ENCODE data around the gene CELF2.
"Not testable (repeated sequence)": the region's sequence is repeated elsewhere in the genome, so short reads cannot be mapped to it uniquely, and the experiment has no call there.

CELF2 gene

DNA sequence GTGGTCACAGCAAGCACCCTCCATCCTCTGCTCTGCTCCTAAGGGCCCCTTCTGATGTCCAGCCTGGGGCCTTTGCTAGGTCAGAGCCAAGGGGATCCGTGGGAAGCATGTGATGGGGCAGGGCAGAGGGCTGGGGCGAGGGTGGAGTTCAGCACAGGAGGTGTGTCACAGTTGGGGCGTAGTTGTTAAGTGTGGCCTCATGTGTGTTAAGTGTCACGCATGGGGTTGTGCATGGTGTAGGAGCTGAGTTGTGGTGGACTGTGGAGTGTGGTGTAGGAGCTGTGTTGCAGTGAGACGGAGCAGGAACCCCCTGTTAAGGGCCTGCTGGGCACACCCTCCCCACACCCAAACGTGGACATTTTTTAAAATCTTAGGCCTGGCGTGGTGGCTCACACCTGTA, 345.8 kb downstream of the CELF2 start:
- no peak overlapping the region for H3K4me3 Mint-ChIP-seq
- peak overlapping the region in 1 of 2 donors; percentile 27 for H3K27ac Mint-ChIP-seq
- no peaks in the 10 kb centered on the region for H3K9me3 Mint-ChIP-seq
- peaks cover 3 to 8% of the 10 kb centered on the region in 2 donors for H3K4me1 Mint-ChIP-seq (ENCODE audit: low read depth in 2 of 2)
- H3K36me3 Mint-ChIP-seq (ENCODE audit: insufficient read depth) = no peaks in the 10 kb centered on the region
- ATAC-seq (replicated peaks) (no peak), DNase-seq (no peak)
- H3K27me3 Mint-ChIP-seq = no peaks in the 10 kb centered on the region

DNA sequence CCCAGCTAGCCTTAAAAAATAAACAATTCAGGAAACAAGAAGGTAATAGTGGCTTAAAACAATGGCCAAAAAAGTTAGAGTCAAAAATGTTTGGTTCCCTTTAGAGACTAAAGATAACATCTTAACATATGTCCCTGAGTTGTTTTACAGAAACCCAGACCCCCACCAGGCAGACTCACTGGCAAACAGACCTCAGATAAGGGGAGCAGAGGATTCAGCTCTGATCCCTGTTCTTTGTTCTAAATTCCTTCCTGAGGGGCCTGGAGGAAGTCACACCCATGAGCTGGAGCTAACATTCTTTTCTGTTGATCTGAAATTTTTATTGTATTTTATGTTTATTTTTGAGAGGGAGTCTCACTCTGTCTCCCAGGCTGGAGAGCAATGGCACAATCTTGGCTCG, 346.6 kb downstream of the CELF2 start:
- H3K36me3 Mint-ChIP-seq (ENCODE audit: insufficient read depth) = no peaks in the 10 kb centered on the region
- H3K27me3 Mint-ChIP-seq = no peaks in the 10 kb centered on the region
- H3K27ac Mint-ChIP-seq = no peak overlapping the region
- no peak for ATAC-seq (replicated peaks)
- H3K4me3 Mint-ChIP-seq = no peak overlapping the region
- no peak for DNase-seq
- H3K9me3 Mint-ChIP-seq = no peaks in the 10 kb centered on the region
- peaks cover 3 to 8% of the 10 kb centered on the region in 2 donors for H3K4me1 Mint-ChIP-seq (ENCODE audit: low read depth in 2 of 2)

DNA sequence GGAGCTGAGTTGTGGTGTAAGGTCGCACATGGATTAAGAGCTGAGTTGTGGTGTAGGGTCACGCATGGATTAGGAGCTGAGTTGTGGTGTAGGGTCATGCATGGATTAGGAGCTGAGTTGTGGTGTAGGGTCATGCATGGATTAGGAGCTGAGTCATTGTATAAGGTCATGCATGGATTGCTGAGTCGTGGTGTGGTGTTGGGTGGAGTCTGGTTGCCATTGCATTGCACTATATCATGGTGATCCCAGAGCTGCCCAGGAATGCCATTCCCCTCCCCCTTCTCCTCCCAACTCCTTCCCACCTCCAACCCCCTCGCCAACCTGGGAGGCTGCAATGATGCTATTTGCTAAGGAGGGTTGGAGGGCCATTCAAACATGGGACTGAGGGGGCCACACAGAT, 349.2 kb downstream of the CELF2 start:
- H3K27ac Mint-ChIP-seq; H3K4me3 Mint-ChIP-seq; H3K27me3 Mint-ChIP-seq; ATAC-seq (replicated peaks); H3K36me3 Mint-ChIP-seq (ENCODE audit: insufficient read depth); H3K9me3 Mint-ChIP-seq; H3K4me1 Mint-ChIP-seq (ENCODE audit: low read depth in 2 of 2); DNase-seq: not testable (repeated sequence)

DNA sequence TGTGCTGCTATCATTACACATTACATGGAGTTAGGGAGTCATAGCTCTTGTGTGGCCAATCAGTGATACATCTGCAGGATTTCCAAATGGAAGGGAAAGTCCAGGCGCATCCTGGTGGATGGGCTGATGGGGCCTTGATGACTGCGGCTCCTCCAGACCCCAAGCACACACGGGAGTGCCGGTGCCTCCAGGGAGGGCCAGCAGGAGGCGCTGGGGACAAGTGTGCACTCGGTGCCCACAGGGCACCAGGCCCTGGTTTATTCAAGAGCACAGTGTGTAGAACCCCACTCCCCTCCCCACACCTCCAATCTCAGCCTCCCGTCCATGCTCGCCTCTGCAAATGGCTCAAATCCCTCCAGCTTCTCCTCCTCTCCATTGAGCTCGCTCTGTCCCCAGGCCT, 349.8 kb downstream of the CELF2 start:
- Mint-ChIP-seq H3K27ac (no peak overlapping the region), H3K4me1 (ENCODE audit: low read depth in 2 of 2) (peaks cover 0 to 6% of the 10 kb centered on the region in 2 donors), H3K27me3 (no peaks in the 10 kb centered on the region), H3K9me3 (no peaks in the 10 kb centered on the region), H3K36me3 (ENCODE audit: insufficient read depth) (peaks cover 1% of the 10 kb centered on the region), H3K4me3 (no peak overlapping the region)
- DNase-seq = no peak
- ATAC-seq (replicated peaks) = no peak

- Mint-ChIP-seq H3K36me3 (ENCODE audit: insufficient read depth) (peaks cover 3% of the 10 kb centered on the region), H3K27ac (no peak overlapping the region), H3K4me1 (ENCODE audit: low read depth in 2 of 2) (peaks cover 0 to 7% of the 10 kb centered on the region in 2 donors), H3K9me3 (no peaks in the 10 kb centered on the region), H3K4me3 (no peak overlapping the region), H3K27me3 (peaks cover 7 to 10% of the 10 kb centered on the region in 2 donors)
- no peak for ATAC-seq (replicated peaks)
- DNase-seq = no peak
These were observed 356.1 kb downstream of the CELF2 start for GRCh38 chr10:11373717-11374171.

DNA sequence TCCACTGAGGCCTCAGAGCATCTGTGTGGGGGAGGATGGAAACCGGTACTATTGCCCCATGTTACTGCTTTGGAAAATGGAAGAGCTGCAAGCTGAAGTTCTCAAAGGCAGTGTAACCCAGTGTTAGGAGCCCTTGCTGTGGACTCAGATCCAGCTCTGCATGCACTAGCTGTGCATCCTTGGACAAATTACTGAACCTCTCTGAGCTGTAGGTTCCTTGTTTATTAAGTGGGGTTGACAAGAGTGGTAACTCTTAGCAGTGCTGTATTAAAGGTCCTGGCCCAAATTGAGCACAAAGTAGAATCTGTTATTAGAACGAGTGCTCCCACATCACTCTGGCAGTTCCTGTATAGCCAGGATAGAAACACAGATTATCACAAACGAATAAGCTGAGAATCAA, 359.6 kb downstream of the CELF2 start:
- no peak for DNase-seq
- Mint-ChIP-seq H3K36me3 (ENCODE audit: insufficient read depth) (peaks cover 3% of the 10 kb centered on the region), H3K4me1 (ENCODE audit: low read depth in 2 of 2) (peaks cover 0 to 11% of the 10 kb centered on the region in 2 donors), H3K4me3 (no peak overlapping the region), H3K27ac (no peak overlapping the region), H3K27me3 (peaks cover 7 to 16% of the 10 kb centered on the region in 2 donors), H3K9me3 (no peaks in the 10 kb centered on the region)
- no peak for ATAC-seq (replicated peaks)

DNA sequence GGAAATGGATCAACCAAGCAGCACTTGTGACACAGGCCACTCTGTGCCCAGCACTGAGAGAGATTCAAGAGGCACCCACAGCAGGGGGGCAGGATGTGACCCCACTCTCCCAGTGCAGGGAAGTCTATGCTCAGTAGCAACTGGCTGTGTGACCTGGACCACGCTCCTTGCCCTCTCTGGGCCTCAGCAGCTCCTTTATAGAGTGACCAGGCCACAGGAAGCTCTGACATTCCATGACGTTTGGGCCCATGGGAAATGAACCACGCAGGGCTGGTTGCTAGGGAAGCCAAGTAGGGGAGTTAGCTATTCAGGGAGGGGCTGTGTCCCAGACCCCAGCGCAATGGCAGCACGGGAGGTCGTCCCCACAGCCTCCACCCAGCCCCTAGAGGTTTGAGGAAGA, 361.2 kb downstream of the CELF2 start:
- Mint-ChIP-seq H3K27me3 (peaks cover 2 to 10% of the 10 kb centered on the region in 2 donors), H3K9me3 (no peaks in the 10 kb centered on the region), H3K4me1 (ENCODE audit: low read depth in 2 of 2) (peaks cover 0 to 9% of the 10 kb centered on the region in 2 donors), H3K27ac (peak overlapping the region in 1 of 2 donors; percentile 12), H3K4me3 (no peak overlapping the region), H3K36me3 (ENCODE audit: insufficient read depth) (no peaks in the 10 kb centered on the region)
- DNase-seq (no peak), ATAC-seq (replicated peaks) (no peak)

- H3K27ac Mint-ChIP-seq = no peak overlapping the region
- no peaks in the 10 kb centered on the region for H3K36me3 Mint-ChIP-seq (ENCODE audit: insufficient read depth)
- no peaks in the 10 kb centered on the region for H3K9me3 Mint-ChIP-seq
- no peak overlapping the region for H3K4me3 Mint-ChIP-seq
- DNase-seq (no peak), ATAC-seq (replicated peaks) (no peak)
- peaks cover 0 to 7% of the 10 kb centered on the region in 2 donors for H3K4me1 Mint-ChIP-seq (ENCODE audit: low read depth in 2 of 2)
- H3K27me3 Mint-ChIP-seq = peaks cover 5 to 7% of the 10 kb centered on the region in 2 donors
These were observed 362.1 kb downstream of the CELF2 start for GRCh38 chr10:11379771-11380170.

- Mint-ChIP-seq H3K4me3 (no peak overlapping the region), H3K27ac (no peak overlapping the region), H3K36me3 (ENCODE audit: insufficient read depth) (no peaks in the 10 kb centered on the region), H3K4me1 (ENCODE audit: low read depth in 2 of 2) (peaks cover 0 to 6% of the 10 kb centered on the region in 2 donors), H3K9me3 (no peaks in the 10 kb centered on the region), H3K27me3 (peaks cover 5 to 7% of the 10 kb centered on the region in 2 donors)
- DNase-seq (no peak), ATAC-seq (replicated peaks) (no peak)
These were observed 363.4 kb downstream of the CELF2 start for GRCh38 chr10:11381023-11381422.

DNA sequence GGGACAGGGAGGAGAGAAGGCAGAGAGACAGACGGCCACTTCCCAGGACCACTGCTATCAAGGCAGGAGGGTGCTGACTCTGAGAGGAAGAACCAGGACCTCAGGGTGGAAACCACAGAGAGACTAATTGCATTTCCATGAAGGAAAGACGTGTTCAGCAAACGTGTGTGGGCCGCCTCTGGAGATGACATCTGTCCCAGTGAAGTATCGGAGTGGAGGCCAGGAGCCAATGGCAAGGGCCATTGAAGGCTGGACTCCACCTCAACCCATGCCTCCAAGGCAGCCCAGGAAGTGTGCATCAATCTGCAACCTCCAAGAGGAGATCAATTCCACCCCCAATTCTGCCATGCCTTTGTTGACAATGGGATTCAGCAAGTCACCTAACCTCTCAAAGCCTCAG, 363.8 kb downstream of the CELF2 start:
- H3K36me3 Mint-ChIP-seq (ENCODE audit: insufficient read depth) = no peaks in the 10 kb centered on the region
- H3K9me3 Mint-ChIP-seq = no peaks in the 10 kb centered on the region
- H3K27me3 Mint-ChIP-seq = peaks cover 5 to 7% of the 10 kb centered on the region in 2 donors
- H3K4me1 Mint-ChIP-seq (ENCODE audit: low read depth in 2 of 2) = peaks cover 0 to 5% of the 10 kb centered on the region in 2 donors
- ATAC-seq (replicated peaks) (no peak), DNase-seq (no peak)
- no peak overlapping the region for H3K4me3 Mint-ChIP-seq
- H3K27ac Mint-ChIP-seq = no peak overlapping the region

GRCh38 chr10:11382187-11382586, 364.5 kb downstream of the CELF2 start:
- DNase-seq = no peak
- no peak overlapping the region for H3K4me3 Mint-ChIP-seq
- no peaks in the 10 kb centered on the region for H3K36me3 Mint-ChIP-seq (ENCODE audit: insufficient read depth)
- no peak for ATAC-seq (replicated peaks)
- no peaks in the 10 kb centered on the region for H3K9me3 Mint-ChIP-seq
- peak overlapping the region in 1 of 2 donors; percentile 66 for H3K27ac Mint-ChIP-seq
- H3K4me1 Mint-ChIP-seq (ENCODE audit: low read depth in 2 of 2) = peaks cover 0 to 5% of the 10 kb centered on the region in 2 donors
- H3K27me3 Mint-ChIP-seq = peaks cover 5 to 7% of the 10 kb centered on the region in 2 donors

DNA sequence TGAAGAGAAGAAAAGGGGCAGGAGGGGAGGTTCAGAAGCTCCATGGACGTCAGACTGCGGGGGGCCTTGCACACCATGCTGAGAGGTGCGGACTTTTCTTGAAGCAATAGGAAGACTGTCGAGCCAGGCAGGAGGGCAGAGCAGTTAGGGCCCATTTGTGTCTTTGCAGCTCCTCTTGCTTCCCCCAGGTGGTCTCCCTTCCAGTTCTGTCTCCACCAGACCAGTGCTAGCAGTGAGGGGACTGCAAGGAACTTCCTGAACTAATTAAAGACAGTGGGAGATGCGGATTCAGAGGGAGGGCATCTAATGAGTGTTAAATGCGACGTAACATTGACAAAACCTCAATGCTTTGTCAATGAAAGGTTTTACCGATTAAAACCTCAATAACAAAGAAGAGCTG, 368.4 kb downstream of the CELF2 start:
- peaks cover 0 to 5% of the 10 kb centered on the region in 2 donors for H3K27me3 Mint-ChIP-seq
- H3K4me3 Mint-ChIP-seq = no peak overlapping the region
- no peak for ATAC-seq (replicated peaks)
- H3K27ac Mint-ChIP-seq = peak overlapping the region in 1 of 2 donors; percentile 4
- no peak for DNase-seq
- H3K9me3 Mint-ChIP-seq = no peaks in the 10 kb centered on the region
- H3K4me1 Mint-ChIP-seq (ENCODE audit: low read depth in 2 of 2) = peaks cover 0 to 3% of the 10 kb centered on the region in 2 donors
- no peaks in the 10 kb centered on the region for H3K36me3 Mint-ChIP-seq (ENCODE audit: insufficient read depth)
